Mesenchymal stem cell (in vitro differentiated cells and primary cell): ENCODE measurements around the gene EFR3B.
A peak's percentile ranks its signal among the peaks of the same experiment; 100 is the strongest.

ENCODE experiments used
- DNase-seq: peaks from one replicate; pipeline ENCODE4 v3.0.0-alpha.2; 2013
- H2AFZ ChIP-seq: one replicate; pipeline ENCODE4 v1.6.1; 2013; ENCODE audit warnings: low read depth, mild to moderate bottlenecking, control low read depth, inconsistent platforms, low read length, moderate library complexity
- H2AK5ac ChIP-seq: 2 replicates; pipeline ENCODE4 v1.6.1; 2013; ENCODE audit warnings: low read length, moderate library complexity, mild to moderate bottlenecking, inconsistent platforms; ENCODE audit not compliant: severe bottlenecking
- H2BK120ac ChIP-seq: one replicate; pipeline ENCODE4 v1.6.1; 2013; ENCODE audit warnings: low read depth, mild to moderate bottlenecking, inconsistent platforms, low read length, moderate library complexity
- H2BK12ac ChIP-seq, 2 experiments: one replicate each; pipeline ENCODE4 v1.6.1; 2013; ENCODE audit warnings: inconsistent platforms in 2 of 2, low read length in 2 of 2, mild to moderate bottlenecking in 2 of 2, moderate library complexity in 2 of 2, control low read depth in 1 of 2
- H2BK15ac ChIP-seq: one replicate; pipeline ENCODE4 v1.6.1; 2013; ENCODE audit warnings: mild to moderate bottlenecking, low read depth, inconsistent platforms; ENCODE audit not compliant: poor library complexity, severe bottlenecking
- H2BK5ac ChIP-seq: 2 replicates; pipeline ENCODE4 v1.6.1; 2013; ENCODE audit warnings: low read depth, mild to moderate bottlenecking, low read length, control low read depth, inconsistent platforms; ENCODE audit not compliant: poor library complexity, severe bottlenecking
- H3K14ac ChIP-seq, 2 experiments: one replicate each; pipeline ENCODE4 v1.6.1; 2013; ENCODE audit warnings: inconsistent platforms in 2 of 2, low read length in 2 of 2, control low read depth in 1 of 2, mild to moderate bottlenecking in 1 of 2, moderate library complexity in 1 of 2
- H3K18ac ChIP-seq, 2 experiments: one replicate each; pipeline ENCODE4 v1.6.1; 2013; ENCODE audit warnings: inconsistent platforms in 2 of 2, low read length in 2 of 2, control low read depth in 1 of 2, low read depth in 1 of 2, mild to moderate bottlenecking in 1 of 2
- H3K23ac ChIP-seq, 2 experiments: one replicate each; pipeline ENCODE4 v1.6.1; 2013; ENCODE audit warnings: inconsistent platforms in 2 of 2, low read length in 2 of 2, mild to moderate bottlenecking in 2 of 2, moderate library complexity in 2 of 2, control low read depth in 1 of 2
- H3K27ac ChIP-seq: 2 replicates; pipeline ENCODE4 v1.5.1; 2013; ENCODE audit warnings: mild to moderate bottlenecking, moderate library complexity, low read length, control low read depth, inconsistent platforms; ENCODE audit not compliant: poor library complexity, severe bottlenecking
- H3K27me3 ChIP-seq, 2 experiments: 2 replicates each; pipeline versions ENCODE4 v1.6.1 to v1.7.0; 2013; ENCODE audit warnings: low read length in 2 of 2, mild to moderate bottlenecking in 2 of 2, moderate library complexity in 2 of 2, control low read depth in 1 of 2, inconsistent platforms in 1 of 2; ENCODE audit not compliant: control insufficient read depth in 1 of 2, insufficient read depth in 1 of 2
- H3K36me3 ChIP-seq, 2 experiments: 2 replicates each; pipeline versions ENCODE4 v1.6.1 to v1.7.0; 2013; ENCODE audit warnings: low read length in 2 of 2, control low read depth in 1 of 2, inconsistent platforms in 1 of 2, low read depth in 1 of 2, mild to moderate bottlenecking in 1 of 2; ENCODE audit not compliant: insufficient read depth in 2 of 2, control insufficient read depth in 1 of 2
- H3K4ac ChIP-seq, 2 experiments: one replicate each; pipeline ENCODE4 v1.6.1; 2013; ENCODE audit warnings: inconsistent platforms in 2 of 2, low read length in 2 of 2, mild to moderate bottlenecking in 2 of 2, moderate library complexity in 2 of 2, control low read depth in 1 of 2, low read depth in 1 of 2
- H3K4me1 ChIP-seq: 2 replicates; pipeline ENCODE4 v1.6.1; 2013; ENCODE audit warnings: low read depth, low read length, control low read depth; ENCODE audit not compliant: control insufficient read depth, insufficient read depth
- H3K4me2 ChIP-seq: 2 replicates; pipeline ENCODE4 v1.6.1; 2013; ENCODE audit warnings: low read length, mild to moderate bottlenecking, inconsistent platforms; ENCODE audit not compliant: poor library complexity, severe bottlenecking
- H3K4me3 ChIP-seq, 2 experiments: 2 replicates each; pipeline versions ENCODE4 v1.5.1 to v1.7.0; 2013; ENCODE audit warnings: low read length in 2 of 2, mild to moderate bottlenecking in 2 of 2, control low read depth in 1 of 2, low read depth in 1 of 2; ENCODE audit not compliant: insufficient read depth in 1 of 2
- H3K79me1 ChIP-seq: replicated peaks from 2 replicates; pipeline ENCODE4 v1.6.1; 2013; ENCODE audit warnings: mild to moderate bottlenecking, control low read depth, low read length, inconsistent platforms; ENCODE audit not compliant: poor library complexity, severe bottlenecking
- H3K9ac ChIP-seq: 2 replicates; pipeline ENCODE4 v1.7.0; 2013; ENCODE audit warnings: mild to moderate bottlenecking, low read length, moderate library complexity
- H3K9me3 ChIP-seq: 2 replicates; pipeline ENCODE4 v1.7.0; 2013; ENCODE audit warnings: mild to moderate bottlenecking, low read length; ENCODE audit not compliant: control insufficient read depth
- H4K8ac ChIP-seq: one replicate; pipeline ENCODE4 v1.6.1; 2013; ENCODE audit warnings: inconsistent platforms, mild to moderate bottlenecking, low read length, moderate library complexity
- H4K91ac ChIP-seq: one replicate; pipeline ENCODE4 v1.6.1; 2013; ENCODE audit warnings: mild to moderate bottlenecking, low read length, inconsistent platforms
- WGBS: methylation state at CpG from one replicate; pipeline ENCODE4 v1.1.7; 2013; ENCODE audit warnings: mixed read lengths; 5-methylcytosine and 5-hydroxymethylcytosine counted together

Gene EFR3B

GRCh38 chr2:25115249-25115883, 73.5 kb downstream of the EFR3B start:
- no peak overlapping the region for H3K27ac ChIP-seq
- WGBS, result 83% methylated on average over 9 of the region's 9 CpGs
- no peak overlapping the region for H2BK12ac ChIP-seq
- H4K8ac ChIP-seq, result no peak overlapping the region
- no peak overlapping the region for H3K4me2 ChIP-seq
- no peak overlapping the region for H2AFZ ChIP-seq
- no peak overlapping the region for H2AK5ac ChIP-seq
- H2BK5ac ChIP-seq, result no peak overlapping the region
- H2BK15ac ChIP-seq, result no peak overlapping the region
- no peaks in the 10 kb centered on the region for H3K9me3 ChIP-seq
- no peak overlapping the region for H4K91ac ChIP-seq
- H3K36me3 ChIP-seq, result no peaks in the 10 kb centered on the region
- H3K23ac ChIP-seq, result no peak overlapping the region
- H3K18ac ChIP-seq, result no peak overlapping the region
- no peak overlapping the region for H3K4me3 ChIP-seq
- no peak for DNase-seq
- no peaks in the 10 kb centered on the region for H3K4me1 ChIP-seq
- no peak overlapping the region for H3K9ac ChIP-seq
- H3K27me3 ChIP-seq, result peaks cover 3 to 17% of the 10 kb centered on the region in 2 experiments
- no peak overlapping the region for H2BK120ac ChIP-seq
- no peak overlapping the region for H3K14ac ChIP-seq
- H3K4ac ChIP-seq, result no peak overlapping the region
- no peaks in the 10 kb centered on the region for H3K79me1 ChIP-seq

GRCh38 chr2:25115902-25116301, 74.0 kb downstream of the EFR3B start:
- Histone ChIP-seq H3K27ac (no peak overlapping the region), H2BK15ac (no peak overlapping the region), H3K4me1 (no peaks in the 10 kb centered on the region), H2AFZ (no peak overlapping the region), H2BK120ac (no peak overlapping the region), H3K4me3 (no peak overlapping the region), H3K27me3 (peaks cover 3 to 17% of the 10 kb centered on the region in 2 experiments), H3K14ac (no peak overlapping the region), H3K9me3 (no peaks in the 10 kb centered on the region), H3K9ac (no peak overlapping the region), H2BK5ac (no peak overlapping the region), H2AK5ac (no peak overlapping the region), H3K18ac (no peak overlapping the region), H2BK12ac (no peak overlapping the region), H3K36me3 (no peaks in the 10 kb centered on the region), H3K4me2 (no peak overlapping the region), H3K4ac (no peak overlapping the region), H3K79me1 (no peaks in the 10 kb centered on the region), H4K8ac (no peak overlapping the region), H4K91ac (no peak overlapping the region), H3K23ac (no peak overlapping the region)
- DNase-seq, result peak; percentile 62
- WGBS, result 79% methylated on average over 3 of the region's 4 CpGs

- no peak overlapping the region for H3K4me3 ChIP-seq
- no peaks in the 10 kb centered on the region for H3K4me1 ChIP-seq
- H2BK12ac ChIP-seq, result no peak overlapping the region
- H3K18ac ChIP-seq, result no peak overlapping the region
- no peak for DNase-seq
- H3K27ac ChIP-seq, result no peak overlapping the region
- peaks cover 0 to 12% of the 10 kb centered on the region in 2 experiments for H3K27me3 ChIP-seq
- no peak overlapping the region for H4K8ac ChIP-seq
- H3K4me2 ChIP-seq, result no peak overlapping the region
- H2BK5ac ChIP-seq, result no peak overlapping the region
- H4K91ac ChIP-seq, result no peak overlapping the region
- no peaks in the 10 kb centered on the region for H3K36me3 ChIP-seq
- no peak overlapping the region for H3K23ac ChIP-seq
- no peak overlapping the region for H3K14ac ChIP-seq
- no peaks in the 10 kb centered on the region for H3K79me1 ChIP-seq
- no peak overlapping the region for H3K4ac ChIP-seq
- H2AK5ac ChIP-seq, result no peak overlapping the region
- H2AFZ ChIP-seq, result no peak overlapping the region
- whole genome bisulfite sequencing, result 89% methylated on average over 13 of the region's 13 CpGs
- H3K9me3 ChIP-seq, result no peaks in the 10 kb centered on the region
- H2BK120ac ChIP-seq, result no peak overlapping the region
- no peak overlapping the region for H3K9ac ChIP-seq
- H2BK15ac ChIP-seq, result no peak overlapping the region
Observed at GRCh38 chr2:25116956-25117355, 75.1 kb downstream of the EFR3B start.

GRCh38 chr2:25119263-25119662, 77.4 kb downstream of the EFR3B start:
- Histone ChIP-seq H4K91ac (no peak overlapping the region), H3K36me3 (no peaks in the 10 kb centered on the region), H3K18ac (no peak overlapping the region), H3K79me1 (no peaks in the 10 kb centered on the region), H3K23ac (no peak overlapping the region), H3K4me1 (no peaks in the 10 kb centered on the region), H3K27me3 (peaks cover 0 to 6% of the 10 kb centered on the region in 2 experiments), H3K4me2 (no peak overlapping the region), H2BK15ac (no peak overlapping the region), H3K9ac (no peak overlapping the region), H3K9me3 (no peaks in the 10 kb centered on the region), H2BK120ac (no peak overlapping the region), H3K27ac (no peak overlapping the region), H3K4ac (no peak overlapping the region), H4K8ac (no peak overlapping the region), H2BK5ac (no peak overlapping the region), H2AFZ (no peak overlapping the region), H3K14ac (no peak overlapping the region), H3K4me3 (no peak overlapping the region), H2AK5ac (no peak overlapping the region), H2BK12ac (no peak overlapping the region)
- DNase-seq, result no peak
- WGBS, result 95% methylated on average over 10 of the region's 11 CpGs
